ENCODE data around the gene TRIM67. TPM values are rescaled to one million over a fixed set of nuclear protein-coding genes. Genes with fewer than 3 reads are reported as not detected.
"Not testable (repeated sequence)": the region's sequence is repeated elsewhere in the genome, so short reads cannot be mapped to it uniquely, and the experiment has no call there.

TRIM67 gene
- total RNA-seq, 4 donors from 2014 or later = 0.21 to 0.38 TPM; not detected in 2

GRCh38 chr1:231147896-231148295, 14.0 kb upstream of the TRIM67 start:
- Histone ChIP-seq H3K27ac (no peak overlapping the region), H3K9me3 (no peaks in the 10 kb centered on the region), H3K4me3 (no peak overlapping the region), H3K4me1 (no peaks in the 10 kb centered on the region), H3K36me3 (no peaks in the 10 kb centered on the region), H3K27me3 (peaks cover 11% of the 10 kb centered on the region)
- TF ChIP-seq POLR2A (IDR thresholded peaks at IDR 0.05) (no peak), CTCF (IDR thresholded peaks at IDR 0.05) (no peak), POLR2AphosphoS5 (IDR thresholded peaks at IDR 0.05) (no peak), EP300 (IDR thresholded peaks at IDR 0.05) (no peak)
- 65% methylated on average over 3 of the region's 3 CpGs for WGBS
- DNase-seq (ENCODE audit: low spot score in 2 of 2) = no peak

GRCh38 chr1:231151811-231152210, 10.0 kb upstream of the TRIM67 start:
- no peak overlapping the region for H3K27ac ChIP-seq
- peaks cover 15% of the 10 kb centered on the region for H3K27me3 ChIP-seq
- no peak overlapping the region for H3K4me3 ChIP-seq
- no peak for DNase-seq (ENCODE audit: low spot score in 2 of 2)
- H3K36me3 ChIP-seq = no peaks in the 10 kb centered on the region
- no peaks in the 10 kb centered on the region for H3K4me1 ChIP-seq
- no peaks in the 10 kb centered on the region for H3K9me3 ChIP-seq
- WGBS = 26% methylated on average over 1 of the region's 1 CpG
- TF ChIP-seq EP300 (IDR thresholded peaks at IDR 0.05) (no peak), CTCF (IDR thresholded peaks at IDR 0.05) (no peak), POLR2A (IDR thresholded peaks at IDR 0.05) (no peak), POLR2AphosphoS5 (IDR thresholded peaks at IDR 0.05) (no peak)

- Histone ChIP-seq H3K4me3 (no peak overlapping the region), H3K9me3 (no peaks in the 10 kb centered on the region), H3K27ac (no peak overlapping the region), H3K36me3 (no peaks in the 10 kb centered on the region), H3K27me3 (peaks cover 17% of the 10 kb centered on the region), H3K4me1 (no peaks in the 10 kb centered on the region)
- DNase-seq (ENCODE audit: low spot score in 2 of 2) = no peak
- 37% methylated on average over 2 of the region's 2 CpGs for WGBS
- TF ChIP-seq POLR2A (IDR thresholded peaks at IDR 0.05) = no peak
- no peak for TF ChIP-seq CTCF (IDR thresholded peaks at IDR 0.05)
Observed at GRCh38 chr1:231153726-231154125, 8.1 kb upstream of the TRIM67 start.

GRCh38 chr1:231155808-231156207, 6.0 kb upstream of the TRIM67 start:
- Histone ChIP-seq H3K9me3 (no peaks in the 10 kb centered on the region), H3K36me3 (no peaks in the 10 kb centered on the region), H3K4me1 (peaks cover under 1% of the 10 kb centered on the region), H3K27ac (no peak overlapping the region), H3K4me3 (no peak overlapping the region), H3K27me3 (peaks cover 36% of the 10 kb centered on the region)
- 70% methylated on average over 1 of the region's 1 CpG for WGBS
- TF ChIP-seq POLR2A (IDR thresholded peaks at IDR 0.05) (no peak), EP300 (IDR thresholded peaks at IDR 0.05) (no peak), POLR2AphosphoS5 (IDR thresholded peaks at IDR 0.05) (no peak), CTCF (IDR thresholded peaks at IDR 0.05) (no peak)
- DNase-seq (ENCODE audit: low spot score in 2 of 2) = no peak

- Histone ChIP-seq H3K9me3 (no peaks in the 10 kb centered on the region), H3K36me3 (no peaks in the 10 kb centered on the region), H3K4me1 (peaks cover 15% of the 10 kb centered on the region), H3K27ac (no peak overlapping the region), H3K4me3 (no peak overlapping the region), H3K27me3 (peaks cover 52% of the 10 kb centered on the region)
- no peak for TF ChIP-seq CTCF (IDR thresholded peaks at IDR 0.05)
- no peak for TF ChIP-seq POLR2AphosphoS5 (IDR thresholded peaks at IDR 0.05)
- TF ChIP-seq POLR2A (IDR thresholded peaks at IDR 0.05) = no peak
- TF ChIP-seq EP300 (IDR thresholded peaks at IDR 0.05) = no peak
- DNase-seq (ENCODE audit: low spot score in 2 of 2) = no peak
- 25% methylated on average over 1 of the region's 1 CpG for WGBS
Observed at GRCh38 chr1:231157311-231157710, 4.5 kb upstream of the TRIM67 start.

- H3K27me3 ChIP-seq = peaks cover 60% of the 10 kb centered on the region
- not testable (repeated sequence) for H3K4me3 ChIP-seq; H3K9me3 ChIP-seq; H3K36me3 ChIP-seq; DNase-seq (ENCODE audit: low spot score in 2 of 2); H3K27ac ChIP-seq
- H3K4me1 ChIP-seq = peaks cover 23% of the 10 kb centered on the region
- WGBS = 70% methylated on average over 7 of the region's 7 CpGs
Observed at GRCh38 chr1:231158141-231158540, 3.7 kb upstream of the TRIM67 start.
